GM08714 (cell line): ENCODE data around the gene HEATR9.

Experiments used
- H3K4me3 ChIP-seq: fragments of 200-500 bp; sonication (Bioruptor generic); 2 replicates; pipeline ENCODE4 v1.5.1; 2014; ENCODE audit warnings: mild to moderate bottlenecking, low read length, inconsistent platforms
- ZNF274 ChIP-seq: IDR thresholded peaks from 2 replicates; pipeline ENCODE4 v1.6.1; 2012; ENCODE audit warnings: mild to moderate bottlenecking, low read depth, low read length

HEATR9 gene

DNA sequence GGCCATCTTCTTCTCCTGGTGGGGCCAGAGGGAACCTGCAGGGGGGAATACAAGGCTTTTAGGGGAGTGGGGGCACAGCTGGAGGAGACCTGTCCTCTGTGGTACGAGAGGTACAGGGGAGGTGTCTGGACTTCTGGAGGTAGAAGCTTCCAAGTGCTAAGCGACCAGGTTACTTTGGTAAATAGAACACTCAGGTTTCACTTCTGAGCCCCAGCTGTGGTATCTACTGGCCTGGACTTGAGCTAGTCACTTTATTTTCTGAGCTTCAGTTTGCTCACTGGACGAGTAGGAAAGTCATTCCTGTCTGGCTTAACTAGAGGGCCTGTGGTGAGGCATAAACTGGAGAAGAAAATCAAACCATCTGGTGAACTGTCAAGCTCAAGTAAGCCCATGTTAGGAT is at the start of gene HEATR9:
Gene HEATR9 (minus strand): TSS at position 155 of the 400 bp plus-strand sequence. CDS start 149 bp downstream, at position 6.
- H3K4me3 ChIP-seq = no peak within 1 kb of the TSS
- no peak for TF ChIP-seq ZNF274

GRCh38 chr17:35917519-35918213 is 49.0 kb upstream of the HEATR9 start:
- TF ChIP-seq ZNF274 = no peak
- H3K4me3 ChIP-seq = no peak overlapping the region

DNA sequence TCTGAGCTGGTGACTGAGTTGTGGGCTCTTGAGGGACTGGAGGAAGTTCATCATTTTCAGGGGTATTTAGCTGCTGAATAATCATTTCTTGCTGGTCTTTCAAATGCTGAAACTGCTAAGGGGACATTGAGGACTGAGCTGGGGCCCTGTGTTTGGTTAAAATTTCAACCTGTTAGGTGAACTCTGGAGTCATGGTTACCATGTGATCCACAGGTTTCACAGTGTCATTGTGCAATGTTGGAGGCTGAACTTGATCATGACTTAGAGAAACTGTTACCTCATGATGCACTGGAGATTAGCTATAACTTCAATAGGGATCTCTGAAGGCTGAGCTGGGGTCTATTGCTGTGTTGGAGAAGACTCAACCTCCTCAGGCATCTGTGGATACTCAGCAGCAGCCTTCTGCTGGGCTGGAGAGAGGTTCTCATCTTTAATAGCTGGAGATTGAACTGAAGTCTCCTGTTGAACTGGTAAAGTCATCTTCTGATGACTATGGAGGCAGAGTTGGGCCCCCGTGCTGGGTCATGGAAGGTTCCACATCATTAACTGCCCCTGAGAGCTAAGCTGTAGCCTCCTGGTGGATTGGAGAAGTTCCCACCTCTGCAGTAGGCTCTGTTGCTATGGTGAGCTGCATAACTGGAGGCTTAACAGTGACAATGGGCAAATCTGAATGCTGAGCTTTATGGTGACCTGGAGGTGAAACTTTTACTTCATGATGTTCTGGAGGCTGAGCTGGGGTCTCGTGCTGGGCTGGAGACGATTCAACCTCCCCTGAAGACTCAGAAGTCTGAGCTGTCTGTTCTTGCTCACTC is 46.7 kb upstream of the HEATR9 start:
- no peak overlapping the region for H3K4me3 ChIP-seq
- no peak for TF ChIP-seq ZNF274

DNA sequence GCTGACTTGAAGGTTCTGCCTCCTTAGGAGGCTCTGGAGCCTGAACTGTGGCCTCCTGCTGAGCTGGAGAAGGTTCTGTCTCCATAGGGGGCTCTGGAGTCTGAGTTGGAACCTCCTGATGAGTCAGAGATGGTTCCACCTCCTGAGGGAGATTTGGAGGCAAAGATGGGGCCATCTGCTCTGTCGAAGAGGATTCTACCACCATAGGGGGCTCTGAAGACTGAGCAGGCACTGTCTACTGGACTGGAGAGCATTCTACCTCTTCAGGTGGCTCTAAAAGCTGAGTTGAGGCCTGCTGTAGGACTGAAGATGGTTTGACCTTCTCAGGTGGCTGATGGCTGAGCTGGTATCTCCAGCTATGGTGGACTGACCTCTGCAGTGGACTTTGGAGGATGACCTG is 45.7 kb upstream of the HEATR9 start:
- TF ChIP-seq ZNF274 = no peak
- no peak overlapping the region for H3K4me3 ChIP-seq

DNA sequence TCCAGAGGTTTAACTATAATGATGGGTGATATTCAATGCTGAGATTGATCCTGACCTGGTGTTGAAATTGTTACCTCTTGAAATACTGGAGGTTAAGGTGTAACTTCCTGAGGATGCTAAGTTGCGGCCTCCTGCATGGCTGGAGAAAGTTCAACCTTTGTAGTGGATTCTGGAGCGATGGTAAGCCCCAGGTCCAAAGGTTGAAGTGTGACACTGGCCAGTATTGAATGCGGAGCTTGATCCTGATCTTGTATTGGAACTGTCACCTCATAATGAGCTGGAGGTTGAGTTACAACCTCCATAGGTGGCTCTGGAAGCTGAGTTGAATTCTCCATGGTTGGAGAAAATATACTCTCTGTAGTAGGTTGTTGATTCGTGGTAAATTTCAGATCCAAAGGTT is 44.9 kb upstream of the HEATR9 start:
- H3K4me3 ChIP-seq = no peak overlapping the region
- TF ChIP-seq ZNF274 = no peak

DNA sequence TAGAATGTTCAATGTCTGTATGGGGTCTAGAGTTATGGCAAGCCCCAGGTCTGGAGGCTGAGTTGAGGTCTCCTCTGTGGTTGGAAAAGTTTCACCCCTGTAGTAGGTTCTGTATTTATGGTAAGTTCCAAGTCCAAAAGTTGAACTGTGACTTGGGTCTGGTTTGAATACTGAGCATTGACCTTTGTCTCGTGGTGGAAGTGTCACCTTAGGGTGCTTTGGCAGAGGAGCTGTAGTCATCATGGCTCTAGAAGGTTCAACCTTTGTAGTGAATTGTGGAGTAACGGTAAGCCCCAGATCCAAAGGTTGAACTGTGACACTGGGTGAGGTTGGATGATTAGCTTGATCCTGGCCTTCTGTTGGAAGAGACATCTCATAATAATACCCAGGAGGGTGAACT is 44.3 kb upstream of the HEATR9 start:
- H3K4me3 ChIP-seq = no peak overlapping the region

GRCh38 chr17:35912339-35912912 is 43.7 kb upstream of the HEATR9 start:
- no peak overlapping the region for H3K4me3 ChIP-seq
- no peak for TF ChIP-seq ZNF274

More for the DNA sequence above, 44.3 kb upstream of the HEATR9 start:
- no peak for TF ChIP-seq ZNF274

DNA sequence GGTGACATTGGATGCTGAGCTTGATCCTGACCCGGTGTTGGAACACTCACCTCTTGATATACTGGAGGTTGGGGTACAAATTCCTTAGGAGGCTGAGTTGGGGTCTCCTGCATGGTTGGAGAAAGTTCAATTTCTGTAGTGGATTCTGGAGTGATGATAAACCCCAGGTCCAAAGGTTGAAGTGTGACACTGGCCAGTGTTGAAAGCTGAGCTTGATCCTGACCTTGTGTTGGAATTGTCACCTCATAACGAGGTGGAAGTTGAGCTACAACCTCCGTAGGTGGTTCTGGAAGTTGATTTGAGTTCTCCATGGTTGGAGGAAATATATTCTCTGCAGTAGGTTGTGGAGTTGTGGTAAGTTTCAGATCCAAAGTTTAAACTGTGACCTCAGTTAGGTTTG is 40.7 kb upstream of the HEATR9 start:
- no peak for TF ChIP-seq ZNF274

DNA sequence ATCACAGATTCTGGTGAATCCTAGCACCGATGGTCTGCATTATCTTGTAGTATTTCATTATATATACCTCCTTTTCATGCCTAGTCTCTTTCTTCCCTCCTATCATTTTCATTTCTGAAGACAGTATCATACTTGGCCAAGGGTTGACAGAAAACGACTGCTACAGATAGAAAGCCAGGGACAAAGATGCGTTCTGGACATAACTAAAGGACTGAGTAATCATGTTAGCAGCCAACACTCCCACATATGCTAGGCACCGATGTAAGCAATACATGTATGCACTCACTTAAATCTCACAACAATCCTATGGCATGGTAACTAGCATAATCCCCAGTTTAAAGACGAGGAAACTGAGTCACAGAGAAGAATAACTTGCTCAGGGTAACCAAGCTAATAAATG is 39.0 kb upstream of the HEATR9 start:
- TF ChIP-seq ZNF274 = no peak
- no peak overlapping the region for H3K4me3 ChIP-seq

More for the DNA sequence above, 40.7 kb upstream of the HEATR9 start:
- H3K4me3 ChIP-seq = no peak overlapping the region

GRCh38 chr17:35906926-35907637 is 38.4 kb upstream of the HEATR9 start:
- no peak for TF ChIP-seq ZNF274
- H3K4me3 ChIP-seq = no peak overlapping the region

GRCh38 chr17:35906191-35906925 is 37.7 kb upstream of the HEATR9 start:
- H3K4me3 ChIP-seq = no peak overlapping the region
- TF ChIP-seq ZNF274 = no peak

- no peak for TF ChIP-seq ZNF274
Observed at GRCh38 chr17:35903451-35903850, 34.8 kb upstream of the HEATR9 start.

DNA sequence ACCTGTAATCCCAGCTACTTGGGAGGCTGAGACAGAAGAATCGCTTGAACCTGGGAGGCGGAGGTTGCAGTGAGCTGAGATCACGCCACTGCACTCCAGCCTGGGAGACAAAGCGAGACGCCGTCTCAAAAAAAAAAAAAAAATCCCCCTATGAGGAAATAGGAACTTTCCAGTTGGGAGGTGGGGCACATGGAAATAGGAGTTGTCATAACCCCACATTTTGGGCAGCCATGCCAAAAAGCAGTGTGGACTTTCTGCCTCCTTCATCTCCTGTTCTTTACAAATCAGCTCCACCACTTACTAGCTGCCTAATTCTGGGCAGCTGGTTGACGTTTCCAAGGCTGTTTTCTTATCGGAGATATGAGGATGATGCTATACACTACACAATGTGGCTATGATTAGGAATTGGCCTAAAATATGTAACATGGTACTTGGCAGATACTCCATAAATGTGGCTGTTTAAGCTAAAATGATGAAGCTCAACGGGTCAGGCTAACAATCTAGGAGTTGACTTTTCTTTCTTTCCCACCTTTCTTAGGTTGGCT is 33.0 kb upstream of the HEATR9 start:
- TF ChIP-seq ZNF274 = no peak
- no peak overlapping the region for H3K4me3 ChIP-seq

More at GRCh38 chr17:35903451-35903850, 34.8 kb upstream of the HEATR9 start:
- no peak overlapping the region for H3K4me3 ChIP-seq
